ENCODE results near the gene LVRN.

Gene LVRN

DNA sequence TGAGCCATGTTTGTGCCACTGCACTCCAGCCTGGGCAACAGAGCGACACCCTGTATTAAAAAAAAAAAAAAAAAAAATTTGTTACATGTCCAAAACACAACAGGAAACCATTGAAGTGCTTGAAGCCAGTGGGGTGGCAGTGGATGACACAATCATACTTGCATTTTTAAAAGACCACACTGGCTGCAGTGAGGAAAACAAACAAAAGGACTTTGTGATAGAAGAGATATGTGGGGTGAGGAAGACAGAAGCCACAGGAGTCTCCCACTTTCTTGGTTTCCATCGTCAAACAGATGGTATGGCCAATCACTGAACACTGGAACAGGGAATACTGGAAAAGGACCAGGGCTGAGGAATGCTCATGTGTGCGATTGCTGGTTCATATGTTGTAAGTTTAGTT is 101.7 kb downstream of the LVRN start:
- Mint-ChIP-seq H3K27me3 (peaks cover 1% of the 10 kb centered on the region), H3K4me1 (no peaks in the 10 kb centered on the region), H3K9me3 (no peaks in the 10 kb centered on the region), H3K4me3 (no peak overlapping the region), H3K36me3 (no peaks in the 10 kb centered on the region), H3K27ac (no peak overlapping the region)
- DNase-seq (ENCODE audit: low spot score in 2 of 2) (no peak), ATAC-seq (ENCODE audit: low read depth) (no peak)

DNA sequence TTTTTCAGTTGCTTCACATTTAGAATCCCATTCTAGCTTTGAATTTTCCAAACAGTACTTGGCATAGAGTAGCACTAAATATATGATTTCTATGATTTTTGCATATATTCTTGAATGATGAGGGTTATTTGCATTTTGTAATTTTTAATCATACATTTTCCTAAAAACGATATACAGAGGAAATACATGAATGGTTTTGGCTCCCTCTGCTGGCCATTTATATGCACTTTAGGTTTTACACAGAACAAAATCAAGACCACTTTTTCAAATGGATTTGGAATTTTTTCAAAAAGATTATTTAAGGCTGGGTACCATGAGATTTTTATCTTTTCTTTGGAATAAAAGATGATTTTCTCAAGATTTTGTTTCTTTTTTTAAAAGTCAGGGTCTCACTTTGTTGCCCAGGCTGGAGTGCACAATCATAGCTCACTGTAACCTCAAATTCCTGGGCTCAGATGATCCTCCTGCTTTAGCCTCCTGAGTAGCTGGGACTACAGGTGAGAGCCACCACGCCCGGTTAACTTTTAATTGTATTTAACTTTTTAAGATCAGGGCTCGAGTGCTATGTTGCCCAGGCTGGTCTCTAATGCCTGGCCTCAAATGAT is 105.9 kb downstream of the LVRN start:
- H3K9me3 Mint-ChIP-seq, result no peaks in the 10 kb centered on the region
- H3K27me3 Mint-ChIP-seq, result peaks cover 1% of the 10 kb centered on the region
- no peak overlapping the region for H3K4me3 Mint-ChIP-seq
- peak; percentile 31 to 33 for DNase-seq (ENCODE audit: low spot score in 2 of 2)
- no peaks in the 10 kb centered on the region for H3K4me1 Mint-ChIP-seq
- ATAC-seq (ENCODE audit: low read depth), result peak; percentile 63
- no peaks in the 10 kb centered on the region for H3K36me3 Mint-ChIP-seq
- H3K27ac Mint-ChIP-seq, result no peak overlapping the region

DNA sequence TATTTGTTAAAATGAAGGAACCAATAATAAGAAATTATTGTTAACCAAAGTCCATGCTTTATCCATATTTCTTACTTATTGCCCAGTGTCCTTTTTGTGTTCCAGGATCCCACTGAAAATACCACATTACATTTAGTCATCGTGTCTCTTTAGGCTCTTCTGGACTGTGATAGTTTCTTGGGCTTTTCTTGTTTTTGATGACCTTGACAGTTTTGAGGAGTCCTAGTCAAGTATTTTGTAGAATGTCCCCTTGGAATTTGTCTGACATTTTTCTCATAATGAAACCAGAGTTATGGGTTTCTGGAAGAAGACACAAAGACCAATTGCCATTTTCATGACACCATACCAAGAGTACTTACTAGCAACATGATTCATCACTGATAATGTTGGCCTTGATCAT is 108.9 kb downstream of the LVRN start:
- Mint-ChIP-seq H3K4me1 (peaks cover 9% of the 10 kb centered on the region), H3K4me3 (no peak overlapping the region), H3K27ac (no peak overlapping the region), H3K36me3 (no peaks in the 10 kb centered on the region), H3K9me3 (peaks cover under 1% of the 10 kb centered on the region), H3K27me3 (peaks cover 1% of the 10 kb centered on the region)
- no peak for ATAC-seq (ENCODE audit: low read depth)
- DNase-seq (ENCODE audit: low spot score in 2 of 2), result no peak

DNA sequence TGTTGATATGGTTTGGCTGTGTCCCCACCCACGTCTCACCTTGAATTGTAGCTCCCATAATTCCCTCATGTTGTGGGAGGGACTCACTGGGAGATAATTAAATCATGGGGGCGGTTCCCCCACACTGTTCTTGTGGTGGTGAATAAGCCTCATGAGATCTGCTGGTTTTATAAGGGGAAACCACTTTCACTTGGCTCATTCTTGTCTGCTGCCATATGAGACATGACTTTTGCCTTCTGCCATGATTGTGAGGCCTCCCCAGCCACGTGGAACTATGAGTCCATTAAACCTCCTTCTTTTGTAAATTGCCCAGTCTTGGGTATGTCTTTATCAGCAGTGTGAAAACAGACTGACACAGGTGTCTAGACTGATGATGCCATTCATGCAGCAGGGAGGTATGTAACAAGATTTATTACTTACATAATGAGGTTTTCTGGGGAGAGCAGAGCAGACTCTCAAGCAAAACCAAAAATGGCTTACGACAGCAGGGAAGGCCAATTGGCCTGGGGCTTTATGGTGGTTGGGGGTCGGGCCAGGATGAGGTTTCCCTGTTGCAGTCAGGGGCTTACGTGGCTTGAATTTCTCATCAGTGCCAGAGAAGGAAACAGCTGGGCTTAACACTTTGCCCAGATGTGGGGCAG is 113.0 kb downstream of the LVRN start:
- peaks cover 3% of the 10 kb centered on the region for H3K9me3 Mint-ChIP-seq
- no peaks in the 10 kb centered on the region for H3K27me3 Mint-ChIP-seq
- no peak for DNase-seq (ENCODE audit: low spot score in 2 of 2)
- peak overlapping the region; percentile 56 for H3K27ac Mint-ChIP-seq
- peaks cover 22% of the 10 kb centered on the region for H3K4me1 Mint-ChIP-seq
- H3K4me3 Mint-ChIP-seq, result peak overlapping the region; percentile 9
- peak; percentile 12 for ATAC-seq (ENCODE audit: low read depth)
- H3K36me3 Mint-ChIP-seq, result no peaks in the 10 kb centered on the region

DNA sequence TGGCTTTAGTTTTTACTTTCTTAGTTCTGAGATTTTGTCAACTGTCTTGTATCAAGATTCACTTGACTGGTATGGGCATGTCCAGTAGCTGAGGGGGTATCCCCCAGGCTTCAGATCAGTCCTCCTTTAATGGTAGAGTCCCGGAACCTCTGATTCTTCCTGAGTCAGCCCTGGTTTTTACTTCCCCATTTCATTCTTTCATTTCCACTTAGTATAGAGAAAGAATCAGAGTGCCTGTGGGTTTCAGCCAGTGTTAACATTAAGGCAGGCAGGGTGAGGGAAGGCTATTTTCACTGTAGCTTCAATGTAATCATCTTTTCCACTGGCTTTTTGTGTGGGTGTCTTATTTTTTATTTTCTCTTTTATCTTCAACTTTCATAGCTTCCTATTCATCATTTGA is 114.2 kb downstream of the LVRN start:
- peak overlapping the region; percentile 56 for H3K27ac Mint-ChIP-seq
- H3K27me3 Mint-ChIP-seq, result no peaks in the 10 kb centered on the region
- ATAC-seq (ENCODE audit: low read depth) (peak; percentile 97), DNase-seq (ENCODE audit: low spot score in 2 of 2) (peak; percentile 27 to 59)
- H3K4me3 Mint-ChIP-seq, result peak overlapping the region; percentile 8
- H3K4me1 Mint-ChIP-seq, result peaks cover 25% of the 10 kb centered on the region
- peaks cover 3% of the 10 kb centered on the region for H3K9me3 Mint-ChIP-seq
- H3K36me3 Mint-ChIP-seq, result peaks cover 2% of the 10 kb centered on the region

Measured in memory B cell (primary cell).